Effector memory CD4-positive, alpha-beta T cell (primary cell): ENCODE results near the gene PLSCR4.
"Not testable (repeated sequence)": the region's sequence is repeated elsewhere in the genome, so short reads cannot be mapped to it uniquely, and the experiment has no call there.

Experiments used
- DNase-seq, 3 donors: peaks; one replicate each; pipeline ENCODE4 v3.0.0-alpha.2; 2020
- H3K27ac ChIP-seq: 2 replicates; pipeline ENCODE4 v1.7.0; 2013; ENCODE audit warnings: mild to moderate bottlenecking, low read length, moderate library complexity; ENCODE audit not compliant: insufficient read depth, poor library complexity, severe bottlenecking
- H3K27me3 ChIP-seq: replicated peaks from 2 replicates; pipeline ENCODE4 v1.7.0; 2013; ENCODE audit warnings: mild to moderate bottlenecking, low read length; ENCODE audit not compliant: insufficient read depth, control insufficient read depth, poor library complexity, severe bottlenecking
- H3K36me3 ChIP-seq: 2 replicates; pipeline ENCODE4 v1.7.0; 2013; ENCODE audit warnings: mild to moderate bottlenecking, low read length, moderate library complexity; ENCODE audit not compliant: control insufficient read depth, insufficient read depth
- H3K4me1 ChIP-seq: 2 replicates; pipeline ENCODE4 v1.7.0; 2013; ENCODE audit warnings: low read length, mild to moderate bottlenecking; ENCODE audit not compliant: control insufficient read depth, insufficient read depth, poor library complexity, severe bottlenecking
- H3K4me3 ChIP-seq: 2 replicates; pipeline ENCODE4 v1.7.0; 2013; ENCODE audit warnings: low read length, low read depth, mild to moderate bottlenecking; ENCODE audit not compliant: insufficient read depth, poor library complexity, severe bottlenecking
- H3K9me3 ChIP-seq: 2 replicates; pipeline ENCODE4 v1.7.0; 2013; ENCODE audit warnings: mild to moderate bottlenecking, low read length, moderate library complexity; ENCODE audit not compliant: control insufficient read depth
- total RNA-seq, 3 donors: gene quantifications; one replicate each; lab custom pipeline; 2026; lab: John Stamatoyannopoulos, UW

PLSCR4 gene
- total RNA-seq, result 0 to 0.19 (median 0) reads per million in 3 donors

GRCh38 chr3:146250449-146251382 is at the start of gene PLSCR4:
PLSCR4 (minus strand) TSS chr3:146251105; CDS start chr3:146222071, 29,034 bp downstream.
- H3K4me1 ChIP-seq, result no peaks in the 10 kb centered on the region
- no peak within 1 kb of the TSS for H3K27ac ChIP-seq
- no peaks in the 10 kb centered on the region for H3K36me3 ChIP-seq
- no peak for DNase-seq
- H3K9me3 ChIP-seq, result no peaks in the 10 kb centered on the region
- peaks cover 4% of the 10 kb centered on the region for H3K27me3 ChIP-seq
- peak within 1 kb of the TSS; percentile 34 for H3K4me3 ChIP-seq

GRCh38 chr3:146293401-146293800 is 42.5 kb upstream of the PLSCR4 start:
- H3K9me3 ChIP-seq, H3K4me3 ChIP-seq, H3K36me3 ChIP-seq, H3K4me1 ChIP-seq, H3K27me3 ChIP-seq, H3K27ac ChIP-seq, DNase-seq: not testable (repeated sequence)

GRCh38 chr3:146283781-146284445 is 33.0 kb upstream of the PLSCR4 start:
- H3K4me3 ChIP-seq, result no peak overlapping the region
- H3K27ac ChIP-seq, result no peak overlapping the region
- DNase-seq, result no peak
- no peaks in the 10 kb centered on the region for H3K27me3 ChIP-seq
- H3K4me1 ChIP-seq, result no peaks in the 10 kb centered on the region
- H3K36me3 ChIP-seq, result no peaks in the 10 kb centered on the region
- H3K9me3 ChIP-seq, result no peaks in the 10 kb centered on the region

GRCh38 chr3:146280864-146281263 is 30.0 kb upstream of the PLSCR4 start:
- H3K27me3 ChIP-seq, result no peaks in the 10 kb centered on the region
- DNase-seq, result no peak
- no peak overlapping the region for H3K4me3 ChIP-seq
- no peaks in the 10 kb centered on the region for H3K9me3 ChIP-seq
- H3K4me1 ChIP-seq, result no peaks in the 10 kb centered on the region
- no peaks in the 10 kb centered on the region for H3K36me3 ChIP-seq
- H3K27ac ChIP-seq, result no peak overlapping the region

GRCh38 chr3:146279951-146280350 is 29.0 kb upstream of the PLSCR4 start:
- H3K27ac ChIP-seq, result no peak overlapping the region
- H3K36me3 ChIP-seq, result no peaks in the 10 kb centered on the region
- H3K27me3 ChIP-seq, result no peaks in the 10 kb centered on the region
- H3K4me1 ChIP-seq, result no peaks in the 10 kb centered on the region
- DNase-seq, result no peak
- H3K9me3 ChIP-seq, result no peaks in the 10 kb centered on the region
- no peak overlapping the region for H3K4me3 ChIP-seq

- no peaks in the 10 kb centered on the region for H3K36me3 ChIP-seq
- DNase-seq, result no peak
- no peak overlapping the region for H3K4me3 ChIP-seq
- no peaks in the 10 kb centered on the region for H3K4me1 ChIP-seq
- no peak overlapping the region for H3K27ac ChIP-seq
- no peaks in the 10 kb centered on the region for H3K27me3 ChIP-seq
- no peaks in the 10 kb centered on the region for H3K9me3 ChIP-seq
Measured at GRCh38 chr3:146279013-146279412, 28.1 kb upstream of the PLSCR4 start.

GRCh38 chr3:146277953-146278631 is 27.2 kb upstream of the PLSCR4 start:
- H3K9me3 ChIP-seq, result no peaks in the 10 kb centered on the region
- no peaks in the 10 kb centered on the region for H3K27me3 ChIP-seq
- DNase-seq, result no peak
- no peak overlapping the region for H3K4me3 ChIP-seq
- no peak overlapping the region for H3K27ac ChIP-seq
- no peaks in the 10 kb centered on the region for H3K36me3 ChIP-seq
- H3K4me1 ChIP-seq, result no peaks in the 10 kb centered on the region

- H3K27me3 ChIP-seq, result no peaks in the 10 kb centered on the region
- no peaks in the 10 kb centered on the region for H3K9me3 ChIP-seq
- H3K36me3 ChIP-seq, result no peaks in the 10 kb centered on the region
- no peak for DNase-seq
- no peak overlapping the region for H3K4me3 ChIP-seq
- no peaks in the 10 kb centered on the region for H3K4me1 ChIP-seq
- no peak overlapping the region for H3K27ac ChIP-seq
Measured at GRCh38 chr3:146275476-146275875, 24.6 kb upstream of the PLSCR4 start.

GRCh38 chr3:146274833-146275232 is 23.9 kb upstream of the PLSCR4 start:
- Histone ChIP-seq H3K27ac (no peak overlapping the region), H3K4me1 (no peaks in the 10 kb centered on the region), H3K36me3 (no peaks in the 10 kb centered on the region), H3K4me3 (no peak overlapping the region), H3K9me3 (no peaks in the 10 kb centered on the region), H3K27me3 (no peaks in the 10 kb centered on the region)
- no peak for DNase-seq
